SK-N-SH (cell line): ENCODE measurements around the gene CALN1.

ENCODE experiments used
- EZH2phosphoT487 ChIP-seq: fragments of 200-600 bp; sonication (generic); IDR thresholded peaks from 2 replicates; pipeline ENCODE4 v1.6.1; 2017; ENCODE audit warnings: low read depth, mixed run types, mild to moderate bottlenecking, antibody characterized with exemption, moderate library complexity, borderline replicate concordance
- GABPA ChIP-seq: IDR thresholded peaks from 2 replicates; pipeline ENCODE4 v1.4.0; 2012; ENCODE audit warnings: low read depth, mild to moderate bottlenecking
- GATA2 ChIP-seq: sonication (generic); formaldehyde crosslinking; IDR thresholded peaks from 2 replicates; pipeline ENCODE4 v1.5.0; 2020; ENCODE audit warnings: mild to moderate bottlenecking, missing genetic modification reagents
- RAD21 ChIP-seq: IDR thresholded peaks from 2 replicates; pipeline ENCODE4 v1.6.1; 2012; ENCODE audit warnings: mild to moderate bottlenecking, low read length
- REST ChIP-seq: IDR thresholded peaks from 2 replicates; pipeline ENCODE4 v1.6.1; 2012; ENCODE audit warnings: mild to moderate bottlenecking, low read depth, low read length, moderate library complexity

- no peak for TF ChIP-seq GABPA
- TF ChIP-seq REST = no peak
- TF ChIP-seq RAD21 = no peak
- TF ChIP-seq GATA2 (CRISPR knock-in tag) = no peak
- TF ChIP-seq EZH2phosphoT487 = no peak
Observed at GRCh38 chr7:72438491-72438890, 26.4 kb upstream of the CALN1 start.
